Vagina (tissue), 2 donors: ENCODE measurements around the gene ARFGAP3.

Experiments used
- POLR2A ChIP-seq, 2 donors: fragments of 450-650 bp; IDR thresholded peaks; one replicate each; pipeline ENCODE4 v1.6.1; 2017; ENCODE audit warnings: antibody characterized with exemption in 2 of 2, mild to moderate bottlenecking in 2 of 2, moderate library complexity in 2 of 2
- POLR2AphosphoS5 ChIP-seq, 2 donors: sonication (generic); formaldehyde crosslinking; IDR thresholded peaks; one replicate each; pipeline ENCODE4 v1.9.0; 2017; ENCODE audit warnings: antibody characterized with exemption in 2 of 2, mild to moderate bottlenecking in 2 of 2, low read depth in 1 of 2; ENCODE audit not compliant: insufficient read depth in 1 of 2
- TF ChIP-seq, protein P1 (sequence below), 3 experiments: fragments of 450-650 bp in 2 of 3; fragments of 200-600 bp in 1 of 3; sonication (generic) in 1 of 3; IDR thresholded peaks; one replicate each; pipeline ENCODE4 v1.5.1; 2017 to 2019; ENCODE audit warnings: antibody characterized with exemption in 3 of 3, mild to moderate bottlenecking in 2 of 3, moderate library complexity in 2 of 3

DNA sequence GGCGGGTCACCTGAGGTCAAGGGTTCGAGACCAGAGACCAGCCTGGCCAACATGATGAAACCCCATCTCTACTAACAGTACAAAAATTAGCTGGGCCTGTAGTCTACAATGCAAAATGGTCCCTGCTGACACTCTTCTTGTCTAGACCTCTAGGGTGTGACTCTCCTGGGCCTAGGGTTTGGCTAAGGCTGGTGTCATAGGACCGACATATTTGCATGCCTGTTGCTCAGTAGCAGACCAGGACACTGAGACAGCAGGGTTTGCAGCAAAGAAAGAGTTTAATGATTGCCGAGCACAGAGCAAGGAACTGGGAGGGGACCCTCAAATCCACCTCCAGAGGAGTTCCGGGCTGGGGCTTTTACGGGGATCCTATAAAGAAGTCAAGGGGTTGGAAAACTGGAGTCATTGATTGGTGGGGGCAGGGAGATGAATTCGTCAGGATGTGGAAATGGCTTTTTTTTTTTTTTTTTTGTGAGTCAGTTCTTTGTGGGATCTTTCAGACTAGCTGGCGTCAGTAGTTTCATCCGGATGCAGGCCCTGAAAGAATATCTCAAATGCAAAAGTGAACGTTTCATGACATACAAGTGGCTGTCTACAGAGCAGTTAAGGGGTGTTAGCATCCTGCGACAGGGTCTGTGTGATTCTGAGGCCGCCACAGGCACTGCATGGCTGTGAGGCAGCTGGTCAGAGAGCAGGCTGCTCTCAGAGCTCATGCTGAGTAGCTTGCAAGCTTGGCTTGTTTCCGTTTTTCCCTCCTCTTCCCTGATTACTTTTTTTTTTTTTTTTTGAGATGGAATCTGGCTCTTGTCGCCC lies 109.2 kb downstream of the ARFGAP3 start:
- TF ChIP-seq, protein P1, sequence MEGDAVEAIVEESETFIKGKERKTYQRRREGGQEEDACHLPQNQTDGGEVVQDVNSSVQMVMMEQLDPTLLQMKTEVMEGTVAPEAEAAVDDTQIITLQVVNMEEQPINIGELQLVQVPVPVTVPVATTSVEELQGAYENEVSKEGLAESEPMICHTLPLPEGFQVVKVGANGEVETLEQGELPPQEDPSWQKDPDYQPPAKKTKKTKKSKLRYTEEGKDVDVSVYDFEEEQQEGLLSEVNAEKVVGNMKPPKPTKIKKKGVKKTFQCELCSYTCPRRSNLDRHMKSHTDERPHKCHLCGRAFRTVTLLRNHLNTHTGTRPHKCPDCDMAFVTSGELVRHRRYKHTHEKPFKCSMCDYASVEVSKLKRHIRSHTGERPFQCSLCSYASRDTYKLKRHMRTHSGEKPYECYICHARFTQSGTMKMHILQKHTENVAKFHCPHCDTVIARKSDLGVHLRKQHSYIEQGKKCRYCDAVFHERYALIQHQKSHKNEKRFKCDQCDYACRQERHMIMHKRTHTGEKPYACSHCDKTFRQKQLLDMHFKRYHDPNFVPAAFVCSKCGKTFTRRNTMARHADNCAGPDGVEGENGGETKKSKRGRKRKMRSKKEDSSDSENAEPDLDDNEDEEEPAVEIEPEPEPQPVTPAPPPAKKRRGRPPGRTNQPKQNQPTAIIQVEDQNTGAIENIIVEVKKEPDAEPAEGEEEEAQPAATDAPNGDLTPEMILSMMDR (IDR thresholded peaks at IDR 0.05), result no peak
- TF ChIP-seq POLR2A (IDR thresholded peaks at IDR 0.05) (no peak), POLR2AphosphoS5 (IDR thresholded peaks at IDR 0.05; ENCODE audit: insufficient read depth in 1 of 2, low read depth in 1 of 2) (peak in 1 of 2 donors; percentile 41)
